GM12892 (cell line): Measurements from ENCODE around the gene THBD.

Source experiments
- POLR2A ChIP-seq: IDR thresholded peaks from 2 replicates; pipeline ENCODE4 v1.6.1; 2011; ENCODE audit warnings: low read depth, low read length, control low read depth
- POLR2AphosphoS5 ChIP-seq: IDR thresholded peaks from 2 replicates; pipeline ENCODE4 v1.6.1; 2011; ENCODE audit warnings: low read depth, low read length, control low read depth
- TAF1 ChIP-seq: IDR thresholded peaks from 2 replicates; pipeline ENCODE4 v1.6.1; 2011; ENCODE audit warnings: low read depth, mild to moderate bottlenecking, control low read depth, low read length, borderline replicate concordance

DNA sequence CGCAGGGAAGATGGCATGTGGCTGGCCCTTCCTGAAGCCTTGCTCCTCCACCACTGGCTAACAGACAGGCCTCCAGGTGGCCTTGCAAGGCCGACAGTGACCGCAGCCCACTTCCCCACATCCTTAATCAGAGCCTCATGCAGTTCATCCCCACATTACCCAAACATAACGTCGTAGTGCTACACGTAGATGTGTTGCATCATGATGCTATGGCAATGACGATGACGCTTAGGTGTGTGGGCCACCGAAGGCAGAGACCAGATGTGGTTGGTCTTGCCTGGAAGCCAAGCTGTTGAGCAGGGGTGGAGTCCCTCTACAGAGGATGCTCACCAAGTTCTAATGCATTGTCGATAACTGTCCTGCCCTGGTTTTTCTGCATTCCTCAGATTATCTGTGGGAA, 31.0 kb upstream of the THBD start:
- TF ChIP-seq TAF1 (no peak), POLR2AphosphoS5 (no peak), POLR2A (no peak)
